ENCODE measurements around the gene VRTN. TPM values are rescaled to one million over a fixed set of nuclear protein-coding genes. Genes with fewer than 3 reads are reported as not detected.
"Not testable (repeated sequence)": the region's sequence is repeated elsewhere in the genome, so short reads cannot be mapped to it uniquely, and the experiment has no call there.

VRTN gene
- total and polyA plus RNA-seq, 5 donors from 2014 or later: not detected

DNA sequence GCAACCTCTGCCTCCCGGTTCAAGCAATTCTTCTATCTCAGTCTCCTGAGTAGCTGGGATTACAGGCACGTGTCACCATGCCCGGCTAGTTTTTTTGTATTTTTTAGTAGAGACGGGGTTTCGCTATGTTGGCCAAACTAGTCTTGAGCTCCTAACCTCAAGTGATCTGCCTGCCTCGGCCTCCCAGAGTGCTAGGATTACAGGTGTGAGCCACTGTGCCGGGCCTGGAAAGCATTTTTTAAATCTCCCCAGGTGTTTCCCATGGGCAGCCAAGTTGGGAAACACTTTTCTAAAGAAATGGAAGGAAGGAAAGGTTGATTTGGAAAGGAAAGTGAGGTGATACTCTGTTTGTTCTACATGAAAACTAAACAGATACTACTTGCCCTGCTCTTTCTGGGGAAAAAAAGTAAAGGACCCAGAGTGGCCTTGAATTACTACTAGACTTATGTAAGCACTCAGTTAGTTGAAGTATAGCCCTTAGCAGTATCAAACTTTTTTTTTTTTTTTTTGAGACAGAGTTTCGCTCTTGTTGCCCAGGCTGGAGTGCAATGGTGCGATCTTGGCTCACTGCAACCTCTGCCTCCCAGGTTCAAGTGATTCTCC is 18.2 kb upstream of the VRTN start:
- H3K4me3 Mint-ChIP-seq; DNase-seq; H3K4me3 ChIP-seq (ENCODE audit: low read depth, low read length); H3K4me1 Mint-ChIP-seq; H3K4me1 ChIP-seq (ENCODE audit: control insufficient read depth, insufficient read depth, low read length, poor library complexity, severe bottlenecking); H3K27ac Mint-ChIP-seq; H3K27me3 ChIP-seq (ENCODE audit: control insufficient read depth, insufficient read depth, low read length); H3K9me3 ChIP-seq (ENCODE audit: control insufficient read depth in 2 of 2, low read length in 2 of 2); H3K27ac ChIP-seq (ENCODE audit: insufficient read depth, low read length, poor library complexity, severe bottlenecking); H3K9me3 Mint-ChIP-seq; H3K36me3 ChIP-seq (ENCODE audit: control insufficient read depth, insufficient read depth, low read length); H3K36me3 Mint-ChIP-seq; ATAC-seq (ENCODE audit: low read depth in 2 of 2): not testable (repeated sequence)
- peaks cover 21% of the 10 kb centered on the region for H3K27me3 Mint-ChIP-seq

GRCh38 chr14:74333909-74334308 is 14.4 kb upstream of the VRTN start:
- no peak overlapping the region for H3K4me3 Mint-ChIP-seq

GRCh38 chr14:74346341-74346740 is 1.9 kb upstream of the VRTN start:
- Mint-ChIP-seq H3K9me3 (no peaks in the 10 kb centered on the region), H3K4me1 (no peaks in the 10 kb centered on the region), H3K27ac (no peak overlapping the region), H3K4me3 (no peak overlapping the region), H3K27me3 (peaks cover 19% of the 10 kb centered on the region), H3K36me3 (no peaks in the 10 kb centered on the region)
- H3K27ac ChIP-seq (ENCODE audit: insufficient read depth, low read length, poor library complexity, severe bottlenecking): no peak overlapping the region
- no peaks in the 10 kb centered on the region for H3K4me1 ChIP-seq (ENCODE audit: control insufficient read depth, insufficient read depth, low read length, poor library complexity, severe bottlenecking)
- H3K4me3 ChIP-seq (ENCODE audit: low read depth, low read length): no peak overlapping the region
- H3K27me3 ChIP-seq (ENCODE audit: control insufficient read depth, insufficient read depth, low read length): peaks cover 2% of the 10 kb centered on the region
- ATAC-seq (ENCODE audit: low read depth in 2 of 2) (no peak), DNase-seq (no peak)
- H3K36me3 ChIP-seq (ENCODE audit: control insufficient read depth, insufficient read depth, low read length): no peaks in the 10 kb centered on the region
- H3K9me3 ChIP-seq (ENCODE audit: control insufficient read depth in 2 of 2, low read length in 2 of 2): no peaks in the 10 kb centered on the region

More at GRCh38 chr14:74333909-74334308, 14.4 kb upstream of the VRTN start:
- ATAC-seq (ENCODE audit: low read depth in 2 of 2): no peak
- H3K4me1 Mint-ChIP-seq: no peaks in the 10 kb centered on the region
- peaks cover 14% of the 10 kb centered on the region for H3K27me3 Mint-ChIP-seq
- Histone ChIP-seq H3K27me3 (ENCODE audit: control insufficient read depth, insufficient read depth, low read length) (no peaks in the 10 kb centered on the region), H3K27ac (ENCODE audit: insufficient read depth, low read length, poor library complexity, severe bottlenecking) (no peak overlapping the region), H3K4me3 (ENCODE audit: low read depth, low read length) (no peak overlapping the region), H3K9me3 (ENCODE audit: control insufficient read depth in 2 of 2, low read length in 2 of 2) (no peaks in the 10 kb centered on the region), H3K4me1 (ENCODE audit: control insufficient read depth, insufficient read depth, low read length, poor library complexity, severe bottlenecking) (no peaks in the 10 kb centered on the region), H3K36me3 (ENCODE audit: control insufficient read depth, insufficient read depth, low read length) (no peaks in the 10 kb centered on the region)
- no peak overlapping the region for H3K27ac Mint-ChIP-seq
- peaks cover 0 to 3% (median 0%) of the 10 kb centered on the region in 7 donors for H3K9me3 Mint-ChIP-seq
- DNase-seq: no peak
- no peaks in the 10 kb centered on the region for H3K36me3 Mint-ChIP-seq

DNA sequence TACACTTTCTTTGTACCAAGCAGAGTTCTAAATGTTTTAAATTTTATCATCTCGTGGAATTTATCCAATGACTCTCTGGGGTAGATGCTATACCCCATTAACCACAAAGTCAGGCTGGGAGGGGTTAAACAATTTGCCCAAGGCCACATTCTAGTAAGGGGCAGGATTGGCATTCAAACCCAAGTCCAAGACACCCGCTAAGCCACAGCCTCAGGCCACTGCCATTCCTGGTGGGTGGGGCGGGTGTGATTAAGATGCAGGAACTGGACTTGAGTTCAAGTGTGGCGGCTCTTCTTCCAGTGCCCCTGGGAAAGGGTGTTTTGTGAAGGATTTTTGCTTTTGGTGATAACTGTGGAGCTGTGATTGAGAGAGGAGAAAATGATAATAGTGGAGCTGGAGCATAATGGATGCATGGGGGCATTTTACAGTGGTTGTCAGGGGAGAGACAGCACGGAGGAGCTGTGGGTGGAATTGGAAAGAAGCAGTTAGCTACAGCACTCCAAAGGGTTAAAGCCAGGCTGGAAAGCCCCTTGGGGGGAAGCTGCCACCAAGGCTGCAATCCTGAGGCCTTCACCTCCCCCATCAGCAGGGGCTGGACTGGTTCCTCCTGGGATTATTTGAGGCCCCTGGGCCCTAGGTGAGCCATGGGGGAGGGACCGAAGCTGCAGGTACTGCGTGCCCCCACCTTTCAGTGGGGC is 1.0 kb upstream of the VRTN start:
- Mint-ChIP-seq H3K27me3 (peaks cover 22% of the 10 kb centered on the region), H3K4me3 (no peak overlapping the region), H3K9me3 (no peaks in the 10 kb centered on the region)

GRCh38 chr14:74347795-74348100 is 523 bp upstream of the VRTN start:
- DNase-seq: no peak
- Histone ChIP-seq H3K9me3 (ENCODE audit: control insufficient read depth in 2 of 2, low read length in 2 of 2) (no peaks in the 10 kb centered on the region), H3K4me1 (ENCODE audit: control insufficient read depth, insufficient read depth, low read length, poor library complexity, severe bottlenecking) (no peaks in the 10 kb centered on the region), H3K27ac (ENCODE audit: insufficient read depth, low read length, poor library complexity, severe bottlenecking) (no peak overlapping the region), H3K36me3 (ENCODE audit: control insufficient read depth, insufficient read depth, low read length) (no peaks in the 10 kb centered on the region), H3K27me3 (ENCODE audit: control insufficient read depth, insufficient read depth, low read length) (peaks cover 2% of the 10 kb centered on the region), H3K4me3 (ENCODE audit: low read depth, low read length) (no peak overlapping the region)
- H3K4me3 Mint-ChIP-seq: no peak overlapping the region
- H3K4me1 Mint-ChIP-seq: no peaks in the 10 kb centered on the region
- H3K27ac Mint-ChIP-seq: no peak overlapping the region
- no peaks in the 10 kb centered on the region for H3K9me3 Mint-ChIP-seq
- ATAC-seq (ENCODE audit: low read depth in 2 of 2): no peak
- peaks cover 22% of the 10 kb centered on the region for H3K27me3 Mint-ChIP-seq
- H3K36me3 Mint-ChIP-seq: no peaks in the 10 kb centered on the region

More for the DNA sequence above, 1.0 kb upstream of the VRTN start:
- H3K4me1 Mint-ChIP-seq: no peaks in the 10 kb centered on the region
- Histone ChIP-seq H3K9me3 (ENCODE audit: control insufficient read depth in 2 of 2, low read length in 2 of 2) (no peaks in the 10 kb centered on the region), H3K36me3 (ENCODE audit: control insufficient read depth, insufficient read depth, low read length) (no peaks in the 10 kb centered on the region), H3K4me1 (ENCODE audit: control insufficient read depth, insufficient read depth, low read length, poor library complexity, severe bottlenecking) (no peaks in the 10 kb centered on the region), H3K27ac (ENCODE audit: insufficient read depth, low read length, poor library complexity, severe bottlenecking) (no peak overlapping the region), H3K27me3 (ENCODE audit: control insufficient read depth, insufficient read depth, low read length) (peaks cover 2% of the 10 kb centered on the region), H3K4me3 (ENCODE audit: low read depth, low read length) (no peak overlapping the region)
- ATAC-seq (ENCODE audit: low read depth in 2 of 2) (no peak), DNase-seq (no peak)
- H3K36me3 Mint-ChIP-seq: no peaks in the 10 kb centered on the region
- H3K27ac Mint-ChIP-seq: peak overlapping the region in 1 of 3 donors; percentile 76

GRCh38 chr14:74348735-74349463 is 628 bp downstream of the VRTN start:
- H3K4me3 ChIP-seq (ENCODE audit: low read depth, low read length): no peak overlapping the region
- H3K36me3 ChIP-seq (ENCODE audit: control insufficient read depth, insufficient read depth, low read length): no peaks in the 10 kb centered on the region
- H3K27ac Mint-ChIP-seq: no peak overlapping the region
- no peak for DNase-seq
- H3K4me1 Mint-ChIP-seq: no peaks in the 10 kb centered on the region
- H3K27me3 ChIP-seq (ENCODE audit: control insufficient read depth, insufficient read depth, low read length): peaks cover 2% of the 10 kb centered on the region
- H3K36me3 Mint-ChIP-seq: no peaks in the 10 kb centered on the region
- H3K27ac ChIP-seq (ENCODE audit: insufficient read depth, low read length, poor library complexity, severe bottlenecking): no peak overlapping the region
- no peak for ATAC-seq (ENCODE audit: low read depth in 2 of 2)
- H3K9me3 ChIP-seq (ENCODE audit: control insufficient read depth in 2 of 2, low read length in 2 of 2): no peaks in the 10 kb centered on the region
- no peaks in the 10 kb centered on the region for H3K9me3 Mint-ChIP-seq
- H3K4me1 ChIP-seq (ENCODE audit: control insufficient read depth, insufficient read depth, low read length, poor library complexity, severe bottlenecking): no peaks in the 10 kb centered on the region
- peaks cover 22% of the 10 kb centered on the region for H3K27me3 Mint-ChIP-seq
- H3K4me3 Mint-ChIP-seq: no peak overlapping the region

GRCh38 chr14:74349757-74350156 is 1.5 kb downstream of the VRTN start:
- peaks cover 2% of the 10 kb centered on the region for H3K27me3 ChIP-seq (ENCODE audit: control insufficient read depth, insufficient read depth, low read length)
- no peaks in the 10 kb centered on the region for H3K4me1 ChIP-seq (ENCODE audit: control insufficient read depth, insufficient read depth, low read length, poor library complexity, severe bottlenecking)
- Mint-ChIP-seq H3K4me1 (no peaks in the 10 kb centered on the region), H3K27me3 (peaks cover 25% of the 10 kb centered on the region), H3K27ac (no peak overlapping the region), H3K36me3 (no peaks in the 10 kb centered on the region), H3K4me3 (no peak overlapping the region), H3K9me3 (no peaks in the 10 kb centered on the region)
- ATAC-seq (ENCODE audit: low read depth in 2 of 2): no peak
- H3K27ac ChIP-seq (ENCODE audit: insufficient read depth, low read length, poor library complexity, severe bottlenecking): no peak overlapping the region
- H3K36me3 ChIP-seq (ENCODE audit: control insufficient read depth, insufficient read depth, low read length): no peaks in the 10 kb centered on the region
- H3K4me3 ChIP-seq (ENCODE audit: low read depth, low read length): no peak overlapping the region
- DNase-seq: no peak
- no peaks in the 10 kb centered on the region for H3K9me3 ChIP-seq (ENCODE audit: control insufficient read depth in 2 of 2, low read length in 2 of 2)
